ENCODE measurements around the gene PHLPP1. TPM values are rescaled to one million over a fixed set of nuclear protein-coding genes. Genes with fewer than 3 reads are reported as not detected.

Gene PHLPP1
- total RNA-seq, 6 experiments from 2014 or later: 8.6 to 19.3 (median 17.0) TPM

DNA sequence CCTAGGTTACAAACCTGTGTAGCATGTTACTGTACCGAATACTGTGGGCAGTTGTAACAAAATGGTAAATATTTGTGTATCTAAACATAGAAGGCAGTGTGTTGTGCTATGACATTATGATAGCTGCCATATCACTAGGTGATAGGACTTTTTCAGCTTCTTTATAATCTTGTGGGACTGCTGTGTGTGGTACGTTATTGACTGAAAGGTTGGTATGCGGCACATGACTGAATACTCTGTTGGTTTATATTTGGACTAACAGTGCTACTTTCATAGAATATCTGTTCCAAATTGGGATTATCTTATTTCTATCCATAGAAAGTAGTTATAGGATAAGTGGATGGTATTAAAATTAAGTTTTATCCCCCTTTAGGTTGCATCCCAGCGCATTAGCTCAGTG is 144.7 kb downstream of the PHLPP1 start:
- H3K27ac ChIP-seq: no peak overlapping the region
- ATAC-seq (no peak), DNase-seq (no peak)
- intact Hi-C loops (cut with DNase I): no loop called here
- H3K4me3 ChIP-seq: no peak overlapping the region
- WGBS (ENCODE audit: insufficient coverage, low coverage, low lambda C conversion rate, missing lambda C conversion rate): 87% methylated on average over 4 of the region's 4 CpGs
- no peaks in the 10 kb centered on the region for H3K27me3 ChIP-seq
- TF ChIP-seq POLR2A (IDR thresholded peaks at IDR 0.05): no peak
- TF ChIP-seq, protein P1, sequence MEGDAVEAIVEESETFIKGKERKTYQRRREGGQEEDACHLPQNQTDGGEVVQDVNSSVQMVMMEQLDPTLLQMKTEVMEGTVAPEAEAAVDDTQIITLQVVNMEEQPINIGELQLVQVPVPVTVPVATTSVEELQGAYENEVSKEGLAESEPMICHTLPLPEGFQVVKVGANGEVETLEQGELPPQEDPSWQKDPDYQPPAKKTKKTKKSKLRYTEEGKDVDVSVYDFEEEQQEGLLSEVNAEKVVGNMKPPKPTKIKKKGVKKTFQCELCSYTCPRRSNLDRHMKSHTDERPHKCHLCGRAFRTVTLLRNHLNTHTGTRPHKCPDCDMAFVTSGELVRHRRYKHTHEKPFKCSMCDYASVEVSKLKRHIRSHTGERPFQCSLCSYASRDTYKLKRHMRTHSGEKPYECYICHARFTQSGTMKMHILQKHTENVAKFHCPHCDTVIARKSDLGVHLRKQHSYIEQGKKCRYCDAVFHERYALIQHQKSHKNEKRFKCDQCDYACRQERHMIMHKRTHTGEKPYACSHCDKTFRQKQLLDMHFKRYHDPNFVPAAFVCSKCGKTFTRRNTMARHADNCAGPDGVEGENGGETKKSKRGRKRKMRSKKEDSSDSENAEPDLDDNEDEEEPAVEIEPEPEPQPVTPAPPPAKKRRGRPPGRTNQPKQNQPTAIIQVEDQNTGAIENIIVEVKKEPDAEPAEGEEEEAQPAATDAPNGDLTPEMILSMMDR (IDR thresholded peaks at IDR 0.05): no peak
- no peaks in the 10 kb centered on the region for H3K9me3 ChIP-seq
- H3K4me1 ChIP-seq: no peaks in the 10 kb centered on the region
- H3K36me3 ChIP-seq: no peaks in the 10 kb centered on the region

DNA sequence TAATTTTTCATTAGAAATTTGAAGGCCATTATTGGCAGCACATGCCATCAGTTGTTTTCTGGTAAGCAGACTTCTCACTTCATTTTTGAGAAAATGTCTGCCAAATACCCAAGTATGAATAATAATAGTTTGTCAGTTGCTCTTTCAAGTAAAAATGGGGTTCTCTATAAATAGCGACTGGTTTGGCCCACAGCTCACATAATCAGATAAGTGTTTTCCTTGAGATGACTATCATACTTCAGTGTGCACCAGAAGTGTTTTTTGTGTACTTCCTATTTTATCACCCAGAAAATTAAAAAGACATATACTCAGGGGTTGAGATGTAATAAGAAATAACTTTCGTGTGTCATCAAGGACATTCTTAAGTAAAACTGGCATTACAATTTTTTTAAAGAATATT is 147.1 kb downstream of the PHLPP1 start:
- DNase-seq: no peak
- no peak overlapping the region for H3K4me3 ChIP-seq
- H3K27me3 ChIP-seq: no peaks in the 10 kb centered on the region
- no peak overlapping the region for H3K27ac ChIP-seq
- H3K36me3 ChIP-seq: no peaks in the 10 kb centered on the region
- H3K9me3 ChIP-seq: no peaks in the 10 kb centered on the region
- TF ChIP-seq, protein P1 (IDR thresholded peaks at IDR 0.05): no peak
- TF ChIP-seq POLR2A (IDR thresholded peaks at IDR 0.05): no peak
- no peak for ATAC-seq
- 89% methylated on average over 2 of the region's 2 CpGs for WGBS (ENCODE audit: insufficient coverage, low coverage, low lambda C conversion rate, missing lambda C conversion rate)
- H3K4me1 ChIP-seq: no peaks in the 10 kb centered on the region
- intact Hi-C loops (cut with DNase I): no loop called here

DNA sequence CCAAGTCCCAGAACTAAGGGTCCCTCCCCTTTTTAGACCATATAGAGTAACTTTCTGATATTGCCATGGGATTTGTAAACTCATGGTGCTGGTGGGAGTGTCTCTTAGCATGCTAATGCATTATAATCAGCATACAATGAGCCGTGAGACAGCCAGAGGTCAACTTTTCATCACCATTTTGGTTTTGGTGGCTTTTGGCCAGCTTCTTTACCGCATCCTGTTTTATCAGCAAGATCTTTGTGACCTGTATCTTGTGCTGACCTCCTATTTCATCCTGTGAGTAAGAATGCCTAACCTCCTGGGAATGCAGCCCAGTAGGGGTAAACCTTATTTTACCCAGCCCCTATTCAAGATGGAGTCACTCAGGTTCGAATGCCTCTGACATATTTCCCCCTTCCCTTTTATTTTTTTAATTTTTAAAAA is 148.2 kb downstream of the PHLPP1 start:
- Histone ChIP-seq H3K9me3 (no peaks in the 10 kb centered on the region), H3K27me3 (no peaks in the 10 kb centered on the region), H3K27ac (no peak overlapping the region), H3K36me3 (no peaks in the 10 kb centered on the region), H3K4me3 (no peak overlapping the region), H3K4me1 (no peaks in the 10 kb centered on the region)
- intact Hi-C loops (cut with DNase I): no loop called here
- ATAC-seq (no peak), DNase-seq (no peak)
- WGBS (ENCODE audit: insufficient coverage, low coverage, low lambda C conversion rate, missing lambda C conversion rate): 56% methylated on average over 3 of the region's 3 CpGs
- no peak for TF ChIP-seq POLR2A (IDR thresholded peaks at IDR 0.05)
- TF ChIP-seq, protein P1 (IDR thresholded peaks at IDR 0.05): no peak

DNA sequence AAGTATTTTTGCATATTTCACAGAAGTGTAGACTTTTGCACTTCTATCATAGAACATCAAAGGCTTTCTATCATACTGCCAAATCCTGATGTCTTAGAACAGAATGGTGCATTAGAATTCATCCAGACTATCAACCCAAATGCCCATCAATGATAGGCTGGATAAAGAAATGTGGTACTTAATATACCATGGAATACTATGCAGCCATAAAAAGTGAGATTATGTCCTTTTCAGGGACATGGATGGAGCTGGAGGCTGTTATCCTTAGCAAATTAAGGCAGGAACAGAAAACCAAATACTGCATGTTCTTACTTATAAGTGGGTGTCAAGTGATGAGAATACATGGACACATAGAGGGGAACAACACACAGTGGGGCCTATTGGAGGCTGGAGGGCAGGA is 150.2 kb downstream of the PHLPP1 start:
- TF ChIP-seq, protein P1 (IDR thresholded peaks at IDR 0.05): no peak
- no peak for TF ChIP-seq POLR2A (IDR thresholded peaks at IDR 0.05)
- Histone ChIP-seq H3K27ac (no peak overlapping the region), H3K4me3 (no peak overlapping the region), H3K4me1 (peaks cover 0 to 13% (median 5%) of the 10 kb centered on the region in 4 donors), H3K36me3 (no peaks in the 10 kb centered on the region), H3K27me3 (no peaks in the 10 kb centered on the region), H3K9me3 (no peaks in the 10 kb centered on the region)
- ATAC-seq (no peak), DNase-seq (no peak)
- intact Hi-C loops (cut with DNase I): no loop called here

DNA sequence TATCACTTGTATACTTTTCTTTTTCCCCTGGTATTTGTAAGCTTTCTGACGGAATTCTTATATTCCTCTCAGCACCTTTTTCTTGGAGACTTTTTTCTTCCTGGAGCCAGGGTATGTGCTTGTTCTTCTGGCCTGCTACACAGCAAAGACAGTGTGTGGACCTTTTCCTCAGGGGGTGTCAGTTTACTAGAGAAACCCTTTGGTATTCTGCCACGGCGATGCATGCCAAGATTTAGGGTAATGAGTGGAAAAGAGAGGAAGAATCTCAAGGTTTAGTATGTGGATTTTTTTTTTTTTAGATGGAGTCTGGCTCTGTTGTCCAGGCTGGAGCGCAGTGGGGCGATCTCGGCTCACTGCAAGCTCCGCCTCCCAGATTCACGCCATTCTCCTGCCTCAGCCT is 152.2 kb downstream of the PHLPP1 start:
- Histone ChIP-seq H3K4me3 (no peak overlapping the region), H3K9me3 (no peaks in the 10 kb centered on the region), H3K27ac (no peak overlapping the region), H3K27me3 (no peaks in the 10 kb centered on the region), H3K4me1 (peaks cover 0 to 19% (median 5%) of the 10 kb centered on the region in 4 donors), H3K36me3 (no peaks in the 10 kb centered on the region)
- DNase-seq (no peak), ATAC-seq (no peak)
- WGBS (ENCODE audit: insufficient coverage, low coverage, low lambda C conversion rate, missing lambda C conversion rate): 93% methylated on average over 7 of the region's 8 CpGs
- TF ChIP-seq, protein P1 (IDR thresholded peaks at IDR 0.05): no peak
- no peak for TF ChIP-seq POLR2A (IDR thresholded peaks at IDR 0.05)
- intact Hi-C loops (cut with DNase I): no loop called here
